WTC11 (cell line): ENCODE results near the gene SLC24A3.

Source experiments
- ATF3 ChIP-seq: sonication (generic); formaldehyde crosslinking; conservative IDR thresholded peaks from 2 replicates; pipeline ENCODE4 v1.8.1; 2022; ENCODE audit warnings: mild to moderate bottlenecking, missing genetic modification reagents
- CREB1 ChIP-seq: sonication (generic); formaldehyde crosslinking; IDR thresholded peaks from 2 replicates; pipeline ENCODE4 v1.8.0; 2023; ENCODE audit warnings: mild to moderate bottlenecking, missing genetic modification reagents
- CTCF ChIP-seq: fragments of 200-600 bp; IDR thresholded peaks from 2 replicates; pipeline ENCODE4 v1.8.0; 2022; ENCODE audit warnings: antibody characterized with exemption
- ETV6 ChIP-seq: sonication (generic); formaldehyde crosslinking; IDR thresholded peaks from 2 replicates; pipeline ENCODE4 v1.8.1; 2022; ENCODE audit warnings: mild to moderate bottlenecking, missing genetic modification reagents
- FOXP4 ChIP-seq: sonication (generic); formaldehyde crosslinking; IDR thresholded peaks from 2 replicates; pipeline ENCODE4 v1.8.0; 2022; ENCODE audit warnings: mild to moderate bottlenecking, missing genetic modification reagents
- HMGXB4 ChIP-seq: sonication (generic); formaldehyde crosslinking; IDR thresholded peaks from 2 replicates; pipeline ENCODE4 v1.8.1; 2023; ENCODE audit warnings: mild to moderate bottlenecking, moderate library complexity, missing genetic modification reagents
- JUN ChIP-seq: sonication (generic); formaldehyde crosslinking; IDR thresholded peaks from 2 replicates; pipeline ENCODE4 v1.8.0; 2023; ENCODE audit warnings: mild to moderate bottlenecking, missing genetic modification reagents
- MAX ChIP-seq: sonication (generic); formaldehyde crosslinking; IDR thresholded peaks from 2 replicates; pipeline ENCODE4 v1.8.0; 2022; ENCODE audit warnings: mild to moderate bottlenecking, missing genetic modification reagents
- PRDM15 ChIP-seq: sonication (generic); formaldehyde crosslinking; IDR thresholded peaks from 2 replicates; pipeline ENCODE4 v1.8.0; 2022; ENCODE audit warnings: missing genetic modification reagents
- USF2 ChIP-seq: sonication (generic); formaldehyde crosslinking; IDR thresholded peaks from 2 replicates; pipeline ENCODE4 v1.8.1; 2023; ENCODE audit warnings: mild to moderate bottlenecking, missing genetic modification reagents, moderate library complexity
- ZNF416 ChIP-seq: fragments of 250-450 bp; sonication (Bioruptor Pico); IDR thresholded peaks from 2 replicates; pipeline ENCODE4 v1.9.0; 2021; ENCODE audit warnings: mild to moderate bottlenecking, inconsistent platforms

GRCh38 chr20:19466206-19466928 is 253.9 kb downstream of the SLC24A3 start:
- TF ChIP-seq PRDM15 = no peak
- no peak for TF ChIP-seq CTCF
- TF ChIP-seq CREB1 (CRISPR knock-in tag) = no peak
- TF ChIP-seq HMGXB4 = no peak
- TF ChIP-seq JUN = no peak
- no peak for TF ChIP-seq USF2
- no peak for TF ChIP-seq ATF3 (CRISPR knock-in tag)
- no peak for TF ChIP-seq ETV6 (CRISPR knock-in tag)
- no peak for TF ChIP-seq ZNF416 (CRISPR knock-in tag)
- TF ChIP-seq MAX (CRISPR knock-in tag) = no peak
- no peak for TF ChIP-seq FOXP4
